ENCODE measurements around the gene ZFAND6.

The ZFAND6 gene

GRCh38 chr15:80052597-80053304 is 6.7 kb upstream of the ZFAND6 start:
- no peak for DNase-seq

DNA sequence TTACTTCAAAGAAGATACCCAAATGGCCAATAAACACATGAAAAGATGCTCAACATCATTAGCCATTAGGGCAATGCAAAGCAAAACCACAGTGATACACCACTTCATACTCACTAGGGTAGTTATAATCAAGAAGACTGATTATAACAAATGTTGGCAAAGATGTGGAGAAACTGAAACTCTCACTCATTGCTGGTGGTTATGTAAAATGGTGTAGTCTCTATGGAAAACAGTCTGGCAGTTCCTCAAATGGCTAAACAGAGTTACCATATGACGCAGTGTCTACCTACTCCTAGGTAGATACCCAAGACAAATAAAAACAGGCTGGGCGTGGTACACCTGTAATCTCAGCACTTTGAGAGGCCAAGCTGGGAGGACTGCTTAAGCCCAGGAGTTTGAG is 3.5 kb upstream of the ZFAND6 start:
- no peak for DNase-seq

- no peak for DNase-seq
Measured at GRCh38 chr15:80058044-80058443, 1.4 kb upstream of the ZFAND6 start.

DNA sequence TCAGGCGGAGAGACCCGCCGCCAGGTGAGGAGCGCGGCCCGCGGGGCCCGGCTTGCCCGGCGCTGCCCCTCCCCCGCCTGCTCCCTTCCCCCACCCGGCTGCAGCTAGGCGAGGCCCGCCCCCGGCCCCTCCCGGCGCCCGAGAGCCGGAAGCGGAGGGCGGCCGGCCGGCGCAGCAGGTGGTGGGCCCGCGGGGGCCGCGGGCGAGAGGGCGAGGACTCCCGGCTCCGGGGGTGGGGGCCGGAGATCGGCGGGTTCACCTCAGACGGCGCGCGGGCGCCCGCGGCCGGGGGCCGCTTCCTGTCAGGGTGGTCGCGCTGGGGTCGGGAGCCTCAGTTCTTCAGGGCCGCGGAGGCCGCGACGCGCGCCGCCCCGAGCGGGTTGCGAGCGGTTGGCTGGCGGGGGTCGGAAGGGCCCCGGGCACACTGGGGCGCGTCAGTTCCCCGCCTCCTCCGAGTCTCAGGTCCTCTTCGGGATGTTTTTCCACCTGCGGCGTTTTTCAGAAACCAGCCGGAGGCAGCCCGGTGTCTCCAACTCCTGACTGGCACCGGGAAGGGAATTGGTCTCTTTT is 395 bp downstream of the ZFAND6 start:
- no peak for DNase-seq

DNA sequence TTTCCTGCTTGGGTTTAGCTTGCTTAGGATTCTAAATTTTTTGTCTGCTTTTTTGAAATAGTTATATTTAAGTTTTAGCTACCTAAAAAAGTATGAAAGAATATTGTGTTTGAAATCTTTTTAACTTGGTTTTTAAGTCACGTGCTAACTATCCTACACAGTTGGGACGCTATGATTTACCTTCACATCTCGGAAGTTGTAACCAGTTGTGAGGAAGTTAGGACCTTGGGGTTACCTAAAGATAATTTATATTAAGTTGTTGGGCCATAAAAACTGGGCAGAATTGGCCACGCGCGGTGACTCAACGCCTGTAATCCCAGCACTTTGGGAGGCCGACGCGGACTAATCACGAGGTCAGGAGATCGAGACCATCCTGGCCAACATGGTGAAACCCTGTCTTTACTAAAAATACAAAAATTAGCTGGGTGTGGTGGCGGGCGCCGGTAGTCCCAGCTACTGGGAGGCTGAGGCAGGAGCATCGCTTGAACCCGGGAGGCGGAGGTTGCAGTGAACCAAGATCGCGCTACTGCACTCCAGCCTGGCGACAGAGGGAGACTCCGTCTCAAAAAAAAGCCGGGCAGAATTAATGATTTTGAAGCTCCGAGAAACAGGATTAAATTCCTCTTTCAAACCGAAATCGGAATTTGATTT is 1.0 kb downstream of the ZFAND6 start:
- DNase-seq, result peak; percentile 34

- DNase-seq, result no peak
Measured at GRCh38 chr15:80061582-80061981, 2.1 kb downstream of the ZFAND6 start.

GRCh38 chr15:80066912-80067311 is 7.4 kb downstream of the ZFAND6 start:
- no peak for DNase-seq

GRCh38 chr15:80068578-80068977 is 9.1 kb downstream of the ZFAND6 start:
- no peak for DNase-seq

DNA sequence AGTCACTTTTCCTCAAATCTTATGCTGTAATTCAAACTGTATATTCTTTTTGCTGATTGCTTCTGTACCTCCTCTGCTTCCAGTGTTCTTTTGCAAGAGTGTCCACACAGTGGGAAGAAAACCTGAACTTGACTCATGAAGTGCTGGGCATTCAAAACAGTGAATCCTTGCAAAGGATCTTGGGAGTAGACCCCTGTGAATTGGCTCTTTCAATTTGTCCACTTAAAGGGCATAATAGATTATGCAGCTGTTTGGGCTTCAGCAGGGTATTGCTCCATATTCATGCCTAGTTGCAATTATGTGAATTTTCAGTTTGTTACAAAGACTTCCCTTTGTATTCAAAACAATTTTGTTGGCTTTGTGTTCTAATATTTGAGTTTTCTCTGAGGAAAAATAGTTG is 11.4 kb downstream of the ZFAND6 start:
- DNase-seq, result no peak

GRCh38 chr15:80071652-80072051 is 12.2 kb downstream of the ZFAND6 start:
- no peak for DNase-seq

- DNase-seq, result no peak
Measured at GRCh38 chr15:80072285-80072994, 13.0 kb downstream of the ZFAND6 start.

DNA sequence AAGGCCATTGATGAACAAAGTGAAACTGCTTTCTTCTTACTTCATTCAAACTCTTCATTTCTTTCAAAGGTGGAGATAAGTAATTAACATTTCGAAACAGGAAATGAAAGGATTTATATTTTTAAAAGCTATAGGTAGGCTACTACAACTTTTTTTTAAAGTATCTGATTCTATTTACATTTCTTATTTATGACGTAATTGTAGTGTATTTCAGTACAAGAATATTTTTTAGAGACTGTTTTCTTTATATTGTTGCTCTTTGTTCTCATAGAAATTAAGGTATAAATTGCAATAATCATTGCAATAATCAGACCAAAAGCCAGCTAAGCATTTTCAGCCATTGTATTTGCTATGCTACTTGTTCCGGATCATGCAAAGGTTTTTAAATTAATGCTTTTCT is 13.7 kb downstream of the ZFAND6 start:
- no peak for DNase-seq

DNA sequence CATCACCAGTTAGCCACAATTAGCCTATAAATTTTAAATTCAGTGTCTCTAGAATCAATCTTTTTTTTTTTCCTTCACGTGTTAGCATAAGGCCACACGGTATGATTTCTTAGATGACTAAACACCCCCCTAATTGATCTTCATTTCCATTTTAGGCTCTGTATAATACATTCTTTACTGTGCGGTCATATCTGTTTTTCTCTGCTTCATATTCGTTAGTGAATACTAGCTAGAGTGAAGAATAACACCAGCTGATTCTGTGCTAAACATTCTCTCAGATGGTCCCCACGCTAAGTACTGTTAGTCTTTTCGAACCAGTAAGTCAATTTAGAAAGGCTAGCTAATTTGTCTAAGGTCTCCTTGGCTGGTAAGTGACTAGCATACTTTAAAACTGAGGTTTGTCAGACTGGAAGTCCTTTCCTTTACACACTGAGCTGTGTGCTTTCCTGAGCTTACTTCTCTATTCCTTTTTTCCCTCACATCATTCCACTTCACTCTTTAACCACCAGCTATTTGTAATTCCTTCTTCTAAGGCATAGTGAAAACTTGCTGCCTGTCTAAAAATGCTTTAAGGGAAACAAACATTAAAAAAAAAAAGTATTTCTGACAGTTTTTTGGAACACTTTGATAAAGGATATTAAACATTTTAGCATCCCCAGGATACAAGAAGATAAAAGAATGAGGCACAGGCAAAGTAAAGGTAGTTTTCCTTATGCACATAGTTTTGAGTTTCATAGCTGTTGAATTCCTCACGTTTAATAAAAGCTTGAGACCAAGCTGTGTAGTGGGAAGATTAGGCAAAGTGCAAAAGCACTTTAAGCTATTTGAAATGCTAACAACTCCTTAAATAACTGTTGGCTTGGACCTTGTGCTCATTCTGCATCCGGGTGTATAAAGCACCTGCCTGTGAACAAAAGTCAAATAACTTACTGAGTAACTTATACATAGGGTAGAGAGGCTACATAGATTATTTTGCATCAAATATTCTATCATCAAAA is 17.1 kb downstream of the ZFAND6 start:
- no peak for DNase-seq

DNA sequence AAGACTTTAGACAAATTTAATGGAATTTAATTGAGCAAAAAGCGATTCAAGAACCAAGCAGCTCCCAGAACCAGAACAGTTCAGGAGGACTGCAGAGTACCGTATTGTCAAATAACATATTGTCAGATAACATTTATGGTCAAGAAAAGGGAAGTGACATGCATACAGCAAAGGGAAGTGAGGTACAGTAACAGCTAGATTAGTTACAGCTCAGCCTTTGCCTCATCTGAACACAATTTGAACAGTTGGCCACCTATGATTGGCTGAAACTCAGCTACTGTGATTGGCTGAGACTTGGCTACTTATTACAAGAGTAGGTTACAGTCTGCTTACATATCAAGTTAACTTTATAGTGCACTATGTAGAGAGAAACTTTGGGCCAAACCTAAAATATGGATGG is 21.9 kb downstream of the ZFAND6 start:
- DNase-seq, result no peak

DNA sequence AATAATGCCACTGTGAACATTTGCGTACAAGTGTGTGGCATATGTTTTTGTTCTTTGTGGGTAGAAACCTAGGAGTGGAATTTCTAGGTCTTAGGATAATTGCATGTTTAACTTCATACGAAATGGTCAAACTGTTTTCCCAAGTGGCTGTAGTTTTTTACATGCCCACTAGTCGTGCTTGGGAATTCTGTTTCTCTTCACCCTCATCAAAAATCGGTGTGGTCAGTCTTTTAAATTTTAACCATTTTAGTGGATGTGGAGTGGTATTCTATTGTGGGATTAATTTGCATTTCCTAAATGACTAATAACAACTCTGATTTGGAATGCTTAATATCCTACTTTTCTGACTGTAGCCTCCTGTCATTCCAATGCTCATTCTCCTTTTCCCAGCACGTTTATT is 27.6 kb downstream of the ZFAND6 start:
- DNase-seq, result no peak

GRCh38 chr15:80090041-80090440 is 30.6 kb downstream of the ZFAND6 start:
- DNase-seq, result no peak

DNA sequence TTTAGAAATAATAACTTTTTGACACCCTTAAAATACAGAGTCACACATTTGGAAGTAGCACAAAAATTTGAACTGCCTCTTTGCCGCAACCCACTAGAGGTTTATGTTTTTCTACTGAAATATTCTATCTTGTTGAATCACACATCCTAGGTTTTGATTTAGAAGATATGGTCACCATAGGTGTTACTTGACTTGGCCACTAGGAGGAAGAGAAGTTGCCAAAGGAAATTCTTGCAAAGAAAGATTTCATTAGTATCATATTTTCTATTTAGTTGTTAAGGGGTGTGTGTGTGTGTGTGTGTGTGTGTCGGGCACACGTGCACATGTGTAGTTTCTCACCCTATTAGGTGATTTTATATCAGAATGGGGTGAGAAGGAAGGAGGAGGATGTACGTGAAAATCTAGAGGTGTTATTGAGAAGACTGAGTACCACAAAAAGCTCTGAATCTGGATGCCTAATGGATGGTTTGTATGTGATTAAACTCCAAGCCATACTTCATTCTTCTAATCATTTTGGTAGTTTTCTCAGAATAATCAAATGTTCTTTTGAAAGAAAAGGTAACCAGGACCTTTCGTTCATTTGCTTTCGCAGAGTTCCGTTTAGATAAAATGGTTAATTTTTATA is 31.5 kb downstream of the ZFAND6 start:
- DNase-seq, result no peak

GRCh38 chr15:80093854-80094418 is 34.5 kb downstream of the ZFAND6 start:
- no peak for DNase-seq

GRCh38 chr15:80095511-80095910 is 36.0 kb downstream of the ZFAND6 start:
- no peak for DNase-seq

DNA sequence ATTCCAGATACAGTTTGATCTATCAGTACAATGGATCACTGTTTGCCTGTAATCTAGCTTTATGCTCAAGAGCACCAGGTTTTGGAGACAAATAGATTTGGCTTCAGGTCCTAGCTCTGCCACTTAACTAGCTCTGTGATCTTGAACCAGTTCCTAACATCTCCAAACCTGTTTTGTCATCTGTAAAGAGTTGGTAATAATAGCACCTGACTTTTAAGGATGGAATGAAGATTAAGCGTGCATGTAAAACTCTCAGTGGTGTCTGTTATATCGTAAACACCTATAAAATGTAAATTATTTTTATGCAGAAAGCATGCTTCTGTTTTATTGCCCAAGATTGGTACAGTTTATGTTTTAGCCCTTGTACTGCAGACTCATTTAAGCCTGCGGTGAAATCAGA is 36.5 kb downstream of the ZFAND6 start:
- no peak for DNase-seq

GRCh38 chr15:80098341-80098740 is 38.9 kb downstream of the ZFAND6 start:
- no peak for DNase-seq

- DNase-seq, result no peak
Measured at GRCh38 chr15:80099241-80099640, 39.8 kb downstream of the ZFAND6 start.

Data from activated CD4-positive, CD25-positive, alpha-beta regulatory T cell treated with anti-CD3 and anti-CD28 coated beads, Interleukin-2, amount 50 U/mL, for 72 hours (primary cell).